HCT116 (cell line): ENCODE results near the gene FNBP1. TPM values are rescaled to one million over a fixed set of nuclear protein-coding genes. Genes with fewer than 3 reads are reported as not detected.
A peak's percentile ranks its signal among the peaks of the same experiment; 100 is the strongest.

Source experiments
- ATAC-seq: fragments of 200-7000 bp; cut with Tn5 transposase; 2 replicates; pipeline ENCODE4 v1.9.1; 2020; ENCODE audit warnings: mild to moderate bottlenecking, moderate library complexity
- BruUV-seq: library from RNA; stranded (reverse); fragments of 400-500 nt; replicated peaks from 2 replicates; lab custom pipeline; 2021; lab: Mats Ljungman, UMichigan
- CTCF ChIA-PET: fragments of 300-600 bp; sonication (Branson Sonifier 250); formaldehyde crosslinking; loops from one replicate; lab custom pipeline; 2021; ENCODE audit warnings: antibody characterized with exemption; lab: Charles Lee
- POLR2A ChIA-PET: fragments of 300-600, 350-600 bp; sonication (Branson Sonifier 250); formaldehyde crosslinking; loops from one replicate; lab custom pipeline; 2021; ENCODE audit warnings: antibody characterized with exemption; lab: Charles Lee
- RAD21 ChIA-PET, 2 experiments: fragments of 300-600 bp; sonication (Branson Sonifier 250); formaldehyde crosslinking; loops; one replicate each; lab custom pipeline; 2023; ENCODE audit warnings: low total read pairs in 2 of 2; ENCODE audit not compliant: uncharacterized antibody in 2 of 2, unreplicated experiment in 2 of 2, low non-redundant PET in 1 of 2; lab: Charles Lee
- DNase-seq: peaks from one replicate; pipeline ENCODE4 v3.0.0-alpha.2; 2010; ENCODE audit warnings: low read depth, low spot score
- H2AFZ ChIP-seq: fragments of 200-600 bp; shearing (Covaris generic), sonication (generic); 2 replicates; pipeline ENCODE4 v1.6.1; 2017; ENCODE audit warnings: low read depth, mixed run types, mixed read lengths, antibody characterized with exemption, low read length; ENCODE audit not compliant: poor library complexity, severe bottlenecking
- H3K27ac ChIP-seq: 2 replicates; pipeline ENCODE4 v1.5.1; 2012; ENCODE audit warnings: low read depth, low read length
- H3K27me3 ChIP-seq: fragments of 200-600 bp; sonication (generic); 2 replicates; pipeline ENCODE4 v1.6.1; 2016; ENCODE audit warnings: mixed run types, low read length, mixed read lengths; ENCODE audit not compliant: insufficient read depth
- H3K36me3 ChIP-seq, 2 experiments: fragments of 200-500 bp in 1 of 2; fragments of 200-600 bp in 1 of 2; sonication (Bioruptor generic) in 1 of 2; sonication (generic) in 1 of 2; 2 replicates each; pipeline versions ENCODE4 v1.5.1 to v1.6.1; 2014 to 2016; ENCODE audit warnings: low read length in 2 of 2, inconsistent platforms in 1 of 2, mixed read lengths in 1 of 2, mixed run types in 1 of 2; ENCODE audit not compliant: insufficient read depth in 2 of 2, control insufficient read depth in 1 of 2
- H3K4me1 ChIP-seq, 2 experiments: fragments of 200-600 bp in 1 of 2; sonication (generic) in 1 of 2; 2 replicates each; pipeline versions ENCODE4 v1.5.1 to v1.6.1; 2012 to 2017; ENCODE audit warnings: low read length in 2 of 2, inconsistent platforms in 1 of 2, mild to moderate bottlenecking in 1 of 2, mixed read lengths in 1 of 2, mixed run types in 1 of 2, moderate library complexity in 1 of 2; ENCODE audit not compliant: insufficient read depth in 2 of 2, control insufficient read depth in 1 of 2
- H3K4me2 ChIP-seq: fragments of 200-600 bp; sonication (generic); 2 replicates; pipeline ENCODE4 v1.6.1; 2017; ENCODE audit warnings: mixed run types, low read length, mixed read lengths
- H3K4me3 ChIP-seq, 2 experiments: fragments of 200-600 bp in 1 of 2; sonication (generic) in 1 of 2; replicated peaks in 1 of 2; 2 replicates each; pipeline ENCODE4 v1.5.1; 2011 to 2016; ENCODE audit warnings: low read length in 2 of 2, control low read depth in 1 of 2, low read depth in 1 of 2, mild to moderate bottlenecking in 1 of 2, mixed read lengths in 1 of 2, mixed run types in 1 of 2
- H3K79me2 ChIP-seq: fragments of 200-600 bp; sonication (generic); 2 replicates; pipeline ENCODE4 v1.6.1; 2017; ENCODE audit warnings: mild to moderate bottlenecking, mixed run types, low read length, moderate library complexity, mixed read lengths; ENCODE audit not compliant: insufficient read depth
- H3K9ac ChIP-seq: fragments of 200-600 bp; sonication (generic); 2 replicates; pipeline ENCODE4 v1.6.1; 2016; ENCODE audit warnings: low read length, mixed read lengths
- H3K9me2 ChIP-seq: fragments of 200-600 bp; sonication (generic), shearing (Covaris generic); 2 replicates; pipeline ENCODE4 v1.6.1; 2017; ENCODE audit warnings: mixed run types, mild to moderate bottlenecking, moderate library complexity; ENCODE audit not compliant: insufficient read depth
- H3K9me3 ChIP-seq, 2 experiments: fragments of 200-500 bp in 1 of 2; fragments of 200-600 bp in 1 of 2; sonication (Bioruptor generic) in 1 of 2; sonication (generic) in 1 of 2; 2 replicates each; pipeline ENCODE4 v1.6.1; 2014 to 2017; ENCODE audit warnings: low read length in 2 of 2, mixed read lengths in 2 of 2, inconsistent platforms in 1 of 2, low read depth in 1 of 2, mild to moderate bottlenecking in 1 of 2, mixed run types in 1 of 2, moderate library complexity in 1 of 2; ENCODE audit not compliant: control insufficient read depth in 1 of 2, insufficient read depth in 1 of 2
- H4K20me1 ChIP-seq: fragments of 200-600 bp; sonication (generic), shearing (Covaris generic); 2 replicates; pipeline ENCODE4 v1.6.1; 2017; ENCODE audit warnings: mixed run types, mild to moderate bottlenecking, moderate library complexity; ENCODE audit not compliant: insufficient read depth
- CBX3 ChIP-seq: IDR thresholded peaks from 2 replicates; pipeline ENCODE4 v1.6.1; 2012; ENCODE audit warnings: low read depth
- ELF1 ChIP-seq: IDR thresholded peaks from 2 replicates; pipeline ENCODE4 v1.6.1; 2012; ENCODE audit warnings: low read depth, borderline replicate concordance
- EZH2 ChIP-seq: fragments of 200-600 bp; sonication (generic); IDR thresholded peaks from 2 replicates; pipeline ENCODE4 v1.6.1; 2017; ENCODE audit warnings: antibody characterized with exemption, mixed run types
- EZH2phosphoT487 ChIP-seq: fragments of 200-600 bp; IDR thresholded peaks from 2 replicates; pipeline ENCODE4 v1.6.1; 2018; ENCODE audit warnings: antibody characterized with exemption, borderline replicate concordance
- FOSL1 ChIP-seq: IDR thresholded peaks from 2 replicates; pipeline ENCODE4 v1.6.1; 2012; ENCODE audit warnings: low read depth
- MAX ChIP-seq: IDR thresholded peaks from 2 replicates; pipeline ENCODE4 v1.6.1; 2012
- POLR2AphosphoS5 ChIP-seq: IDR thresholded peaks from 2 replicates; pipeline ENCODE4 v1.6.1; 2011; ENCODE audit warnings: mild to moderate bottlenecking, low read depth, low read length, moderate library complexity
- REST ChIP-seq: IDR thresholded peaks from 2 replicates; pipeline ENCODE4 v1.6.1; 2012; ENCODE audit warnings: low read depth
- SRF ChIP-seq: IDR thresholded peaks from 2 replicates; pipeline ENCODE4 v1.6.1; 2012; ENCODE audit warnings: low read depth
- TCF7L2 ChIP-seq: IDR thresholded peaks from 2 replicates; pipeline ENCODE4 v1.7.0; 2011; ENCODE audit warnings: borderline replicate concordance, inconsistent platforms; ENCODE audit not compliant: insufficient read depth, insufficient read length; ENCODE audit errors: extremely low read depth
- YY1 ChIP-seq: IDR thresholded peaks from 2 replicates; pipeline ENCODE4 v1.6.1; 2011; ENCODE audit warnings: low read length, low read depth, moderate library complexity, mild to moderate bottlenecking; ENCODE audit not compliant: insufficient replicate concordance; ENCODE audit errors: extremely low read depth
- ZBTB33 ChIP-seq: IDR thresholded peaks from 2 replicates; pipeline ENCODE4 v1.6.1; 2011; ENCODE audit warnings: mild to moderate bottlenecking, low read length, moderate library complexity; ENCODE audit not compliant: insufficient replicate concordance; ENCODE audit errors: extremely low read depth
- ZNF274 ChIP-seq: fragments of 200-500 bp; sonication (Bioruptor generic); IDR thresholded peaks from 2 replicates; pipeline ENCODE4 v1.6.1; 2014; ENCODE audit warnings: mild to moderate bottlenecking, low read depth, low read length, inconsistent platforms
- intact Hi-C: fragments of 100-400 bp; cut with micrococcal nuclease; formaldehyde crosslinking; loops from 2 replicates; pipeline ENCODE4 v1.10.0; 2022
- total RNA-seq: library from RNA; stranded (reverse); gene quantifications from one replicate; pipeline ENCODE4 v1.2.1, GENCODE V29; 2021; ENCODE audit not compliant: unreplicated experiment

Gene FNBP1
- total RNA-seq, 1 experiment from 2014 or later, result 25.0 TPM

GRCh38 chr9:129988607-129989361 is 54.2 kb downstream of the FNBP1 start:
- Histone ChIP-seq H3K9ac (no peak overlapping the region), H4K20me1 (no peaks in the 10 kb centered on the region), H3K79me2 (no peaks in the 10 kb centered on the region), H3K9me2 (no peaks in the 10 kb centered on the region), H3K4me2 (peak overlapping the region; percentile 71; the same call in 1 of the 2 replicates), H3K4me3 (no peak overlapping the region), H3K36me3 (no peaks in the 10 kb centered on the region), H2AFZ (no peak overlapping the region), H3K27ac (no peak overlapping the region), H3K9me3 (no peaks in the 10 kb centered on the region), H3K4me1 (peaks cover 26 to 36% of the 10 kb centered on the region in 2 experiments), H3K27me3 (no peaks in the 10 kb centered on the region)
- DNase-seq (no peak), ATAC-seq (no peak)
- ChIA-PET CTCF (no interaction called here), POLR2A (no interaction called here), RAD21 (no interaction called here)
- TF ChIP-seq ZNF274, result no peak
- intact Hi-C loops, result no loop called here
- BruUV-seq, result no TSS peak

GRCh38 chr9:129987941-129988340 is 55.0 kb downstream of the FNBP1 start:
- Histone ChIP-seq H3K79me2 (no peaks in the 10 kb centered on the region), H3K27me3 (no peaks in the 10 kb centered on the region), H3K36me3 (no peaks in the 10 kb centered on the region), H3K4me1 (peaks cover 26 to 36% of the 10 kb centered on the region in 2 experiments), H3K4me3 (no peak overlapping the region), H3K9me2 (no peaks in the 10 kb centered on the region), H4K20me1 (no peaks in the 10 kb centered on the region), H3K9ac (no peak overlapping the region), H3K9me3 (no peaks in the 10 kb centered on the region), H3K27ac (no peak overlapping the region), H3K4me2 (no peak overlapping the region), H2AFZ (no peak overlapping the region)
- ChIA-PET CTCF (no interaction called here), RAD21 (no interaction called here), POLR2A (no interaction called here)
- DNase-seq, result no peak
- intact Hi-C loops, result no loop called here
- no TSS peak for BruUV-seq
- no peak for ATAC-seq
- no peak for TF ChIP-seq EZH2
- TF ChIP-seq ZBTB33, result no peak
- no peak for TF ChIP-seq CBX3
- no peak for TF ChIP-seq TCF7L2
- TF ChIP-seq REST, result no peak
- TF ChIP-seq YY1, result no peak
- no peak for TF ChIP-seq ZNF274
- TF ChIP-seq FOSL1, result no peak
- TF ChIP-seq ELF1, result no peak
- TF ChIP-seq EZH2phosphoT487, result no peak
- no peak for TF ChIP-seq MAX
- no peak for TF ChIP-seq SRF
- TF ChIP-seq POLR2AphosphoS5, result no peak
